ENCODE measurements around the gene DENND10.

DENND10 gene

DNA sequence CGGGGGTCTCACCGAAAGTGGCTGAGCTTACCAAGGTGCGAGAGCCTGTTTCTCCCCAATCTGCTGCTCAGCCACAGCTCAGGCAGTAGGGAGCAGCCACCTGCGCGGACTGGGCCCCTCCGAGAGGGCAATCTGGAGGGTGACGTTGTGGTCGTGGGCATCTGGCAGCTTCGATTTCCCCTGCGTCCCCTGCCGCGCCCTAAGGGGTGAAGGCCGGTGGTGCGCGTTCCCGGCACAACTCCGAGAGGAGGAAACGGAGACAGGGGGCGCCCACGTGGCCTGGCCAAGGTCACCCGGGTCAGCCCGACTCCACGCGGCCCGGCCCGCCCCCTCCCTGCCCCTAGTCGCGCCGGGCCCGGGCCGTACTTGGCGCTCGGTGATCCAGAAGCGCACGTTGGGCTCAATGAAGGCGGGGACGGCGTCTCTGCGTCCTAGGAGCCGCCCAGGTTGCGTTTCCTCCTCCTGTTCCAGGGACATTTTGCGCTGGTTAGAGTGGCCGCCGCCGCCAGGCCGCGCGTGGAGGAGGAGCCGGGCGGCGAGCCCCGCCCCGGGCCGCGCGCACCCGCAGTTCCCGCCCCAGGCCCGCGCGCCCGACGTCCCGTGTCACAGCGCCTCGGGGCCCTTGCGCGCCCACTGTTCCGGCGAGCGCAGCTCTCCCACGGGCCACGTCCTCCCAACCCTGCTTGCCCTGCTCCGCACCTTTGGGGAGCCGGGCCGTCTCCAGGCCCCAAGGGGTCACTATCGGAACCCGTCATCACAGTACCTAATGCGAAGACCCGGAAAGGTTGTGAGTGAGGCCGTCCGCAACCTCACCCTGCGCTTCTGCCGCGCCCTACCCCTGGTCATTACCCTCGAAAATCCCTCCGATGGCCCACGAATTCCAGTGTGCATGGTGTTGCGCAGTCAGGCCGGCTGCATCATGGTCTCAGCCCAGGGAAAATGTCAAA, 61.5 kb downstream of the DENND10 start, which contains the start of gene SFXN4:
SFXN4 (minus strand) TSS at position 544 of the 947 bp plus-strand sequence; CDS start at position 477, 67 bp downstream.
- H3K4me3 Mint-ChIP-seq: peak within 1 kb of the TSS; percentile 89 to 96 (median 92)
- TF ChIP-seq, protein P1, sequence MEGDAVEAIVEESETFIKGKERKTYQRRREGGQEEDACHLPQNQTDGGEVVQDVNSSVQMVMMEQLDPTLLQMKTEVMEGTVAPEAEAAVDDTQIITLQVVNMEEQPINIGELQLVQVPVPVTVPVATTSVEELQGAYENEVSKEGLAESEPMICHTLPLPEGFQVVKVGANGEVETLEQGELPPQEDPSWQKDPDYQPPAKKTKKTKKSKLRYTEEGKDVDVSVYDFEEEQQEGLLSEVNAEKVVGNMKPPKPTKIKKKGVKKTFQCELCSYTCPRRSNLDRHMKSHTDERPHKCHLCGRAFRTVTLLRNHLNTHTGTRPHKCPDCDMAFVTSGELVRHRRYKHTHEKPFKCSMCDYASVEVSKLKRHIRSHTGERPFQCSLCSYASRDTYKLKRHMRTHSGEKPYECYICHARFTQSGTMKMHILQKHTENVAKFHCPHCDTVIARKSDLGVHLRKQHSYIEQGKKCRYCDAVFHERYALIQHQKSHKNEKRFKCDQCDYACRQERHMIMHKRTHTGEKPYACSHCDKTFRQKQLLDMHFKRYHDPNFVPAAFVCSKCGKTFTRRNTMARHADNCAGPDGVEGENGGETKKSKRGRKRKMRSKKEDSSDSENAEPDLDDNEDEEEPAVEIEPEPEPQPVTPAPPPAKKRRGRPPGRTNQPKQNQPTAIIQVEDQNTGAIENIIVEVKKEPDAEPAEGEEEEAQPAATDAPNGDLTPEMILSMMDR (IDR thresholded peaks at IDR 0.05; ENCODE audit: unreplicated experiment in 3 of 3): no peak
- H3K4me1 Mint-ChIP-seq: peaks cover 21% of the 10 kb centered on the region
- no peaks in the 10 kb centered on the region for H3K9me3 Mint-ChIP-seq
- H3K27ac Mint-ChIP-seq: peak within 1 kb of the TSS; percentile 52 to 72 (median 68)
- peaks cover 29% of the 10 kb centered on the region for H3K36me3 Mint-ChIP-seq (ENCODE audit: low read depth)
- peaks cover 3% of the 10 kb centered on the region for H3K27me3 Mint-ChIP-seq (ENCODE audit: low read depth)

DNA sequence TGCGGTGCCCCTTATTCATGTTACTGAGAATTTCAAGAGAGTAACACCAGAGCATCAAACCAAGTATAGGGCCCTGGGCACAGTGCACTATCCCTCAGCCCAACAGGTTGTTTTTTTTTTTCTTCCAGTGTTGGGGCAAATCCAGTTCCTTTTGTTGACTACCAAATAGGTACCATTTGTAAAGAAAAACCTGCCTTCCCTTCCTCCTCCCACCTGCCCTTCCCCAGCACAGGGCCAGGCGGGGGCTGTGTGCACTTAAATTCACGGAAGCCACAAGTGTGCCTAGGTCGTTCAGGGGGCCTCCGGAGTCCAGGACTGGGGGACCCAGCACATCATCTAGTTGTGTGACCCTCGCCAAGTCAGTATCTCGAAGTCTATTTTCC, 62.2 kb downstream of the DENND10 start:
- H3K4me3 Mint-ChIP-seq: peak overlapping the region; percentile 89 to 96 (median 92)
- H3K4me1 Mint-ChIP-seq: peaks cover 21% of the 10 kb centered on the region
- H3K27me3 Mint-ChIP-seq (ENCODE audit: low read depth): peaks cover 3% of the 10 kb centered on the region
- peak overlapping the region; percentile 52 to 72 (median 68) for H3K27ac Mint-ChIP-seq
- TF ChIP-seq, protein P1 (IDR thresholded peaks at IDR 0.05; ENCODE audit: unreplicated experiment in 3 of 3): no peak
- no peaks in the 10 kb centered on the region for H3K9me3 Mint-ChIP-seq
- H3K36me3 Mint-ChIP-seq (ENCODE audit: low read depth): peaks cover 30% of the 10 kb centered on the region

DNA sequence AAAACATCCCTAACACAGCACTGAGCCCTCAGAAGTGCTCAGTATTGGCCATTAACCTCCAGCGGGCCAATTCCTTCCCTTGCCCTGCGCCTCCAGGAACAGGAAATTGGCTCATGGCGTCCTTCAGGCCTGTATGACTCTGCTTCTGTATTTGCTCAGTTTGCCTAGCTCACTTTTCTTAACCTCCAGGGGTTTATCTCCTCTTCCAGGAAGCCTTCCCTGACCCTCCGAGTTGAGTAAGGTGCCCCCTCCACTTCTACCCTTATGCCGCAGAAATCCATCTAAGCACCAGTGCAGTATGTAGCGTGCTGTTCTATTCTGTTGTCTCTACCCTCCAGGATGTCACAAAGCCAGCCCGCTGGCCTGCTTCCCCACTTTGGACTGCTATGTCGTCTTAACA, 62.7 kb downstream of the DENND10 start:
- TF ChIP-seq, protein P1 (IDR thresholded peaks at IDR 0.05; ENCODE audit: unreplicated experiment in 3 of 3): no peak
- H3K27ac Mint-ChIP-seq: peak overlapping the region in 2 of 3 experiments; percentile 52 to 68
- H3K4me1 Mint-ChIP-seq: peaks cover 19% of the 10 kb centered on the region
- H3K4me3 Mint-ChIP-seq: peak overlapping the region; percentile 89 to 96 (median 92)
- no peaks in the 10 kb centered on the region for H3K9me3 Mint-ChIP-seq
- H3K36me3 Mint-ChIP-seq (ENCODE audit: low read depth): peaks cover 35% of the 10 kb centered on the region
- H3K27me3 Mint-ChIP-seq (ENCODE audit: low read depth): peaks cover 3% of the 10 kb centered on the region

DNA sequence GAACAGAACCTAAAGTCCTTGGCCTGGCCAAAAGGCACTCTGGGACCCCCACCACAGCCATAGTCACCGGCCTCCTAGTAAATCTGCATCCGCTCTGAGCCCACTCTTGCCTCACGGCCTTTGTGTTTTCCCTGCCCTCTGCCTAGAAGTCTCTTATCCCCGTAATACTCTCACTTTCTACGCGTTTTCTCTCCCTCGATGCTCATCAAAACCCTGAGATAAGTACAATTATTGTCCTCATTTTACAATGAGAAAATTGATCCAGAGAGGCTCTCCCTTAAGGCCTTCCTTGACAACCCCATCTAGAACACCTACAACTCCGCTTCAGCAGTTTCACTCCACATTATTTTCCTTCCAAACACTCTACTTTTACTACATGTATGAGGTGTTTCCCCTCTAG, 63.1 kb downstream of the DENND10 start:
- Mint-ChIP-seq H3K9me3 (no peaks in the 10 kb centered on the region), H3K36me3 (ENCODE audit: low read depth) (peaks cover 39% of the 10 kb centered on the region), H3K4me3 (peak overlapping the region; percentile 89 to 96 (median 92)), H3K27me3 (ENCODE audit: low read depth) (peaks cover 3% of the 10 kb centered on the region), H3K4me1 (peaks cover 14% of the 10 kb centered on the region), H3K27ac (peak overlapping the region; percentile 11 to 68 (median 13))
- TF ChIP-seq, protein P1 (IDR thresholded peaks at IDR 0.05; ENCODE audit: unreplicated experiment in 3 of 3): no peak

DNA sequence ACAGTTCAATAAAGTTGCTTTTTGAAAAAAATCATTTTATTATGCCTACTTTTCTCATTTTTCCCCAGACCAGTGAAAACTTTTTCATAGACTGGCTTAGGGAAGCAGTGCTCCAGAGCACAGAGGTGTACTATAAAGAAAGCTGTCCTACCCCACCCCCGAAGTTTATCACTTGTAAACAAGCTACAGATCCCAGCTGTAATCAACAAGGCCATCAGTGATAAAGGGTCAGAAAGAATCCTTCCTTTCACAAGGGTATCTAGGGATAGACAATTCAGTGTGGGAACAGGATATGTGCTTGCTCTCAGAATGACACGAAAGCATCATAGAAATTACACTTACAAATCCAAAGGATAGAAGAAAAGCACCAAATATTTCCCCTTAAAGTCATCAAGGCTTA, 70.2 kb downstream of the DENND10 start:
- Mint-ChIP-seq H3K27ac (no peak overlapping the region), H3K27me3 (ENCODE audit: low read depth) (peaks cover 3% of the 10 kb centered on the region), H3K4me3 (no peak overlapping the region), H3K36me3 (ENCODE audit: low read depth) (peaks cover 49% of the 10 kb centered on the region), H3K4me1 (peaks cover 11% of the 10 kb centered on the region), H3K9me3 (no peaks in the 10 kb centered on the region)
- TF ChIP-seq, protein P1 (IDR thresholded peaks at IDR 0.05; ENCODE audit: unreplicated experiment in 3 of 3): no peak
